ENCODE results near the gene PNCK.

The PNCK gene

GRCh38 chrX:153631346-153631745 is 42.3 kb downstream of the PNCK start:
- DNase-seq: no peak
- Histone ChIP-seq H3K79me2 (ENCODE audit: low read length) (no peaks in the 10 kb centered on the region), H3K27ac (ENCODE audit: low read length) (no peak overlapping the region), H3K4me3 (ENCODE audit: low read length) (no peak overlapping the region), H4K20me1 (ENCODE audit: insufficient read depth, low read length) (no peaks in the 10 kb centered on the region), H3K9ac (ENCODE audit: low read length) (no peak overlapping the region), H3F3A (ENCODE audit: insufficient read depth, low read length) (no peaks in the 10 kb centered on the region), H3K27me3 (replicated peaks; ENCODE audit: insufficient read depth, low read length) (peaks cover 67% of the 10 kb centered on the region), H2AFZ (ENCODE audit: low read length) (no peak overlapping the region), H3K9me3 (replicated peaks; ENCODE audit: insufficient read depth, low read length) (no peaks in the 10 kb centered on the region), H3K9me2 (replicated peaks; ENCODE audit: insufficient read depth, low read length) (no peaks in the 10 kb centered on the region), H3K4me2 (ENCODE audit: low read depth, low read length) (no peak overlapping the region), H3K36me3 (replicated peaks; ENCODE audit: insufficient read depth, low read length) (no peaks in the 10 kb centered on the region), H3K4me1 (ENCODE audit: low read length) (no peaks in the 10 kb centered on the region)
- TF ChIP-seq, protein P1, sequence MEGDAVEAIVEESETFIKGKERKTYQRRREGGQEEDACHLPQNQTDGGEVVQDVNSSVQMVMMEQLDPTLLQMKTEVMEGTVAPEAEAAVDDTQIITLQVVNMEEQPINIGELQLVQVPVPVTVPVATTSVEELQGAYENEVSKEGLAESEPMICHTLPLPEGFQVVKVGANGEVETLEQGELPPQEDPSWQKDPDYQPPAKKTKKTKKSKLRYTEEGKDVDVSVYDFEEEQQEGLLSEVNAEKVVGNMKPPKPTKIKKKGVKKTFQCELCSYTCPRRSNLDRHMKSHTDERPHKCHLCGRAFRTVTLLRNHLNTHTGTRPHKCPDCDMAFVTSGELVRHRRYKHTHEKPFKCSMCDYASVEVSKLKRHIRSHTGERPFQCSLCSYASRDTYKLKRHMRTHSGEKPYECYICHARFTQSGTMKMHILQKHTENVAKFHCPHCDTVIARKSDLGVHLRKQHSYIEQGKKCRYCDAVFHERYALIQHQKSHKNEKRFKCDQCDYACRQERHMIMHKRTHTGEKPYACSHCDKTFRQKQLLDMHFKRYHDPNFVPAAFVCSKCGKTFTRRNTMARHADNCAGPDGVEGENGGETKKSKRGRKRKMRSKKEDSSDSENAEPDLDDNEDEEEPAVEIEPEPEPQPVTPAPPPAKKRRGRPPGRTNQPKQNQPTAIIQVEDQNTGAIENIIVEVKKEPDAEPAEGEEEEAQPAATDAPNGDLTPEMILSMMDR (IDR thresholded peaks at IDR 0.05; ENCODE audit: low read length): no peak
- TF ChIP-seq EZH2 (optimal IDR thresholded peaks at IDR 0.05; ENCODE audit: low read depth, low read length) (no peak), EZH2phosphoT487 (IDR thresholded peaks at IDR 0.05; ENCODE audit: low read length) (no peak)

DNA sequence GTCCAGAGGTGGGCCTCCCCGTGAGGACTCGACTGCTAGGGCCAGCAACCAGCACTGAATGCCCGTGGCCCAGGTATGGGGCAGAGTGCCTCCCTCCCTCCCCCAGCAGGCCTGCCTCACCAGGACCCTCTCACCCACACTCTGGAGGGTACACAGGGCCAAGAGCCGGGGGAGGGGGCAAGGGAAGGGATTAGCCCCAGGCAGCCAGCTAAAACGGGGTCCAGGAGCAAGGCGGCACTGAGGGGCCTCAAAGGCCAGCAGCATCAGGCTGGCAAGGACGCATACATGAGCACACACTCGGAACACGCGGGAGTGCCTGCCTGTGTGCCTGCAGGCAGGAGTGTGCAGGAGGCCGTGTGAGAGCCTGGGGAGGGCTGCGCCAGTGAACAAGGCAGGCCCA is 44.9 kb downstream of the PNCK start:
- H2AFZ ChIP-seq (ENCODE audit: low read length): no peak overlapping the region
- no peak overlapping the region for H3K4me3 ChIP-seq (ENCODE audit: low read length)
- no peaks in the 10 kb centered on the region for H3K9me3 ChIP-seq (replicated peaks; ENCODE audit: insufficient read depth, low read length)
- no peaks in the 10 kb centered on the region for H3K36me3 ChIP-seq (replicated peaks; ENCODE audit: insufficient read depth, low read length)
- no peaks in the 10 kb centered on the region for H3K79me2 ChIP-seq (ENCODE audit: low read length)
- no peaks in the 10 kb centered on the region for H3K4me1 ChIP-seq (ENCODE audit: low read length)
- no peak for DNase-seq
- H3K4me2 ChIP-seq (ENCODE audit: low read depth, low read length): no peak overlapping the region
- no peaks in the 10 kb centered on the region for H4K20me1 ChIP-seq (ENCODE audit: insufficient read depth, low read length)
- H3K9me2 ChIP-seq (replicated peaks; ENCODE audit: insufficient read depth, low read length): no peaks in the 10 kb centered on the region
- no peak for TF ChIP-seq EZH2 (optimal IDR thresholded peaks at IDR 0.05; ENCODE audit: low read depth, low read length)
- TF ChIP-seq, protein P1 (IDR thresholded peaks at IDR 0.05; ENCODE audit: low read length): no peak
- no peak for TF ChIP-seq EZH2phosphoT487 (IDR thresholded peaks at IDR 0.05; ENCODE audit: low read length)
- no peak overlapping the region for H3K27ac ChIP-seq (ENCODE audit: low read length)
- peaks cover 72% of the 10 kb centered on the region for H3K27me3 ChIP-seq (replicated peaks; ENCODE audit: insufficient read depth, low read length)
- no peak overlapping the region for H3K9ac ChIP-seq (ENCODE audit: low read length)
- H3F3A ChIP-seq (ENCODE audit: insufficient read depth, low read length): no peaks in the 10 kb centered on the region

DNA sequence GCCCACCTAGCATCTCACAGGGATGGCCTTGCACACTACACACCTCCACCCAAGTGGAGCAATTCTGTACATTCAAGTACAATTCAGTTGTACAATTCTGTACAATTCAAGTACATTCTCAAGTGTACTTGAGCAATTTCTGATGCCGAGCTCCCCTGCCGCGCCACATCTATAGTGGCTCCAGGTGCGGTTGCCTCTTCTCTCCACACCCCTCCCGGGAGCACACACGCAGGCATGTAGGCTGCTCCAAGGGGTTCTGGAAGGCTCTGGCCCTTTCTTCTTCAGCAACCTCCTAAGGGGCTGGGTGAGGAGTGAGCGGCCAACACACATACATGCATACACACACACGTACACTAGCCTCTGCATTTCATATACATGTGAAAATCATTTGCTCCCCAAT is 45.5 kb downstream of the PNCK start:
- Histone ChIP-seq H3K9me3 (replicated peaks; ENCODE audit: insufficient read depth, low read length) (no peaks in the 10 kb centered on the region), H3K9me2 (replicated peaks; ENCODE audit: insufficient read depth, low read length) (no peaks in the 10 kb centered on the region), H3K79me2 (ENCODE audit: low read length) (no peaks in the 10 kb centered on the region), H3F3A (ENCODE audit: insufficient read depth, low read length) (no peaks in the 10 kb centered on the region), H3K4me3 (ENCODE audit: low read length) (no peak overlapping the region), H3K9ac (ENCODE audit: low read length) (no peak overlapping the region), H3K36me3 (replicated peaks; ENCODE audit: insufficient read depth, low read length) (no peaks in the 10 kb centered on the region), H2AFZ (ENCODE audit: low read length) (no peak overlapping the region), H3K4me1 (ENCODE audit: low read length) (no peaks in the 10 kb centered on the region), H3K27me3 (replicated peaks; ENCODE audit: insufficient read depth, low read length) (peaks cover 74% of the 10 kb centered on the region), H4K20me1 (ENCODE audit: insufficient read depth, low read length) (no peaks in the 10 kb centered on the region), H3K27ac (ENCODE audit: low read length) (no peak overlapping the region), H3K4me2 (ENCODE audit: low read depth, low read length) (no peak overlapping the region)
- TF ChIP-seq EZH2 (optimal IDR thresholded peaks at IDR 0.05; ENCODE audit: low read depth, low read length) (no peak), EZH2phosphoT487 (IDR thresholded peaks at IDR 0.05; ENCODE audit: low read length) (no peak)
- TF ChIP-seq, protein P1 (IDR thresholded peaks at IDR 0.05; ENCODE audit: low read length): no peak
- DNase-seq: no peak
